A549 (cell line): ENCODE data around the gene RARA. TPM values are rescaled to one million over a fixed set of nuclear protein-coding genes. Genes with fewer than 3 reads are reported as not detected.

Experiments
- ATAC-seq, 2 experiments: fragments of 200-7000 bp in 1 of 2; fragments of >200 bp in 1 of 2; cut with Nextera tagmentation in 1 of 2; cut with Tn5 transposase in 1 of 2; 3 replicates each; pipeline versions ENCODE4 v1.8.0 to v1.9.1; 2018 to 2020; ENCODE audit warnings: mild to moderate bottlenecking in 1 of 2, moderate library complexity in 1 of 2
- CTCF ChIA-PET: fragments of 300-600 bp; sonication (Branson Sonifier 250); formaldehyde crosslinking; extraction: SDS; loops from one replicate; lab custom pipeline; 2021; ENCODE audit warnings: antibody characterized with exemption, inconsistent platforms; lab: Yijun Ruan, JAX
- POLR2A ChIA-PET: fragments of 350-600 bp; formaldehyde crosslinking; extraction: SDS; loops from one replicate; lab custom pipeline; 2021; ENCODE audit warnings: antibody characterized with exemption, inconsistent platforms; lab: Yijun Ruan, JAX
- DNase-seq, 2 experiments: peaks; one replicate each; pipeline versions ENCODE4 v3.0.0 to v3.0.0-alpha.2; 2011 to 2016; ENCODE audit warnings: low read depth in 1 of 2, low spot score in 1 of 2
- FAIRE-seq: peaks from 2 replicates; lab custom pipeline; 2011; peaks lifted over from hg19 to GRCh38; lab: Jason Lieb, UNC
- H3K27ac ChIP-seq, 2 experiments: fragments of >200 bp; sonication (Bioruptor Twin); formaldehyde crosslinking; 3 replicates each; pipeline ENCODE4 v1.5.1; 2016 to 2017
- H3K4me1 ChIP-seq: fragments of >200 bp; sonication (Bioruptor Twin); formaldehyde crosslinking; 3 replicates; pipeline ENCODE4 v1.6.1; 2016
- H3K4me2 ChIP-seq: fragments of >200 bp; sonication (Bioruptor Twin); formaldehyde crosslinking; 3 replicates; pipeline ENCODE4 v1.6.1; 2016
- H3K4me3 ChIP-seq: fragments of >200 bp; sonication (Bioruptor Twin); formaldehyde crosslinking; 3 replicates; pipeline ENCODE4 v1.5.1; 2016
- H3K9me3 ChIP-seq: fragments of >200 bp; sonication (Bioruptor Twin); formaldehyde crosslinking; 3 replicates; pipeline ENCODE4 v1.6.1; 2016
- CHD2 ChIP-seq: fragments of 150-350 bp; IDR thresholded peaks from 2 replicates; pipeline ENCODE4 v1.6.1; 2014; ENCODE audit warnings: low read length; ENCODE audit not compliant: partially characterized antibody
- CHD4 ChIP-seq: fragments of 200-600 bp; sonication (generic); IDR thresholded peaks from 2 replicates; pipeline ENCODE4 v1.6.1; 2016; ENCODE audit warnings: antibody characterized with exemption, mild to moderate bottlenecking, borderline replicate concordance
- ESRRA ChIP-seq: fragments of 150-350 bp; IDR thresholded peaks from 2 replicates; pipeline ENCODE4 v1.6.1; 2014; ENCODE audit warnings: mild to moderate bottlenecking, low read length, borderline replicate concordance
- HDAC2 ChIP-seq: fragments of 200-600 bp; sonication (generic); IDR thresholded peaks from 2 replicates; pipeline ENCODE4 v1.6.1; 2016
- HOXB13 ChIP-seq: fragments of 250-450 bp; sonication (Bioruptor Pico); IDR thresholded peaks from 2 replicates; pipeline ENCODE4 v1.5.0; 2020; ENCODE audit warnings: low read depth, mild to moderate bottlenecking, moderate library complexity
- JUNB ChIP-seq: fragments of >200 bp; sonication (Bioruptor Twin); formaldehyde crosslinking; IDR thresholded peaks from 2 replicates; pipeline ENCODE4 v1.6.1; 2016
- KDM5A ChIP-seq: fragments of 200-600 bp; sonication (generic); IDR thresholded peaks from 2 replicates; pipeline ENCODE4 v1.6.1; 2016; ENCODE audit warnings: antibody characterized with exemption, mild to moderate bottlenecking
- MAZ ChIP-seq: fragments of 150-350 bp; IDR thresholded peaks from 2 replicates; pipeline ENCODE4 v1.6.1; 2014; ENCODE audit warnings: antibody characterized with exemption, low read depth, low read length, borderline replicate concordance
- MYC ChIP-seq: IDR thresholded peaks from 2 replicates; pipeline ENCODE4 v1.6.1; 2012; ENCODE audit warnings: mild to moderate bottlenecking, inconsistent platforms, low read length, improper control_type of control experiment, borderline replicate concordance
- NFE2L2 ChIP-seq: fragments of 150-350 bp; conservative IDR thresholded peaks from 2 replicates; pipeline ENCODE4 v1.6.1; 2014; ENCODE audit warnings: low read length
- NR3C1 ChIP-seq: fragments of >200 bp; sonication (Bioruptor Twin); formaldehyde crosslinking; IDR thresholded peaks from 3 replicates; pipeline ENCODE4 v1.6.1; 2017
- RCOR1 ChIP-seq: fragments of 150-350 bp; IDR thresholded peaks from 2 replicates; pipeline ENCODE4 v1.6.1; 2014; ENCODE audit warnings: antibody characterized with exemption, low read length, low read depth
- SMC3 ChIP-seq: fragments of >200 bp; sonication (Bioruptor Twin); formaldehyde crosslinking; IDR thresholded peaks from 3 replicates; pipeline ENCODE4 v1.6.1; 2018; ENCODE audit warnings: inconsistent platforms
- TP53 ChIP-seq: fragments of 250-450 bp; sonication (Bioruptor Pico); IDR thresholded peaks from 2 replicates; pipeline ENCODE4 v1.5.0; 2021; ENCODE audit warnings: mild to moderate bottlenecking, moderate library complexity
- USF2 ChIP-seq: fragments of 450-650 bp; IDR thresholded peaks from 2 replicates; pipeline ENCODE4 v1.6.1; 2014; ENCODE audit warnings: antibody characterized with exemption
- WGBS: methylation state at CpG from one replicate; pipeline ENCODE4 v1.1.6; 2017; ENCODE audit errors: missing lambda C conversion rate; 5-methylcytosine and 5-hydroxymethylcytosine counted together
- polyA plus RNA-seq, 4 experiments: library from polyadenylated mRNA; depleted of rRNA in 3 of 4; stranded (reverse); fragments of >200 nt; fragmentation: RNase III in 1 of 4; extraction: RNeasy Plus Mini Kit Qiagen cat#74134 plus additional on column Dnase treatment in 1 of 4; gene quantifications; 2 replicates in 3 of 4; 3 replicates in 1 of 4; pipeline ENCODE4 v1.2.3, GENCODE V29; 2011 to 2017
- TF ChIP-seq, protein P1 (sequence below): fragments of >200 bp; sonication (Bioruptor Twin); formaldehyde crosslinking; IDR thresholded peaks from 3 replicates; pipeline ENCODE4 v1.5.1; 2016
- TF ChIP-seq, protein P2 (sequence below): IDR thresholded peaks from 2 replicates; pipeline ENCODE4 v1.6.1; 2012
- TF ChIP-seq, protein P3 (sequence below): fragments of 250-450 bp; sonication (Bioruptor Pico); IDR thresholded peaks from 2 replicates; pipeline ENCODE4 v1.5.0; 2021; ENCODE audit warnings: mild to moderate bottlenecking, moderate library complexity, borderline replicate concordance
- TF ChIP-seq, protein P4 (sequence below): fragments of 200-600 bp; sonication (generic); IDR thresholded peaks from 2 replicates; pipeline ENCODE4 v1.6.1; 2016; ENCODE audit warnings: antibody characterized with exemption, mild to moderate bottlenecking, moderate library complexity
- TF ChIP-seq, protein P5 (sequence below): IDR thresholded peaks from 2 replicates; pipeline ENCODE4 v1.6.1; 2012; ENCODE audit warnings: low read depth, borderline replicate concordance

Gene RARA
- polyA plus RNA-seq, 2 of the 4 experiments (the other 2 are of a cell fraction) = 8.6 to 17.2 TPM

DNA sequence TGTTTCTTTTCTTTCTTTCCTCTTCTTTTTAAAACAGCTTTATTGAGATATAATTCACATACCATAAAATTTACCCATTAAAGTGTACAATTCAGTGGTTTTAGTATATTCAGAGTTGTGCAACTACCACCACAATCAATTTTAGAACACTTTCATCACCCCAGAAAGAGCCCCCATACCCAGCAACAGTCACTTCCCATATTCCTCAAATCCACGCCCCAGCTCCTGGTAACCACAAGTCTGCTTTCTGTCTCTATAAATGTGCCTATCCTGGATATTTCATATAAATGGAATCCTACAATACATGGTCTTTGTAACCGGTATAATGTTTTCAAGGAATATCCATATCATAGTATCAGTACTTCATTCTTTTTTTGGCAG lies 19.4 kb downstream of the RARA start:
- POLR2A ChIA-PET = no interaction called here
- H3K27ac ChIP-seq = peak overlapping the region in 1 of 2 experiments; percentile 61; a peak in 2 of 6 replicates
- ATAC-seq (no peak), FAIRE-seq (no peak), DNase-seq (no peak)
- peaks cover 93% of the 10 kb centered on the region for H3K4me1 ChIP-seq
- WGBS = 96% methylated on average over 2 of the region's 2 CpGs
- CTCF ChIA-PET = interaction anchor here (1.4 to 50.4 kb wide), 5 partner anchors 10 to 127 kb away, joined by 4 to 2395 read pairs (median 7); partner anchors contain the start of genes CDC6, GJD3 and RARA
- no peak overlapping the region for H3K4me3 ChIP-seq
- H3K4me2 ChIP-seq = no peak overlapping the region
- H3K9me3 ChIP-seq = no peaks in the 10 kb centered on the region
- TF ChIP-seq KDM5A (no peak), USF2 (no peak), CHD2 (no peak), TP53 (CRISPR knock-in tag) (no peak), CHD4 (no peak), RCOR1 (no peak), NR3C1 (no peak)
- TF ChIP-seq, protein P1, sequence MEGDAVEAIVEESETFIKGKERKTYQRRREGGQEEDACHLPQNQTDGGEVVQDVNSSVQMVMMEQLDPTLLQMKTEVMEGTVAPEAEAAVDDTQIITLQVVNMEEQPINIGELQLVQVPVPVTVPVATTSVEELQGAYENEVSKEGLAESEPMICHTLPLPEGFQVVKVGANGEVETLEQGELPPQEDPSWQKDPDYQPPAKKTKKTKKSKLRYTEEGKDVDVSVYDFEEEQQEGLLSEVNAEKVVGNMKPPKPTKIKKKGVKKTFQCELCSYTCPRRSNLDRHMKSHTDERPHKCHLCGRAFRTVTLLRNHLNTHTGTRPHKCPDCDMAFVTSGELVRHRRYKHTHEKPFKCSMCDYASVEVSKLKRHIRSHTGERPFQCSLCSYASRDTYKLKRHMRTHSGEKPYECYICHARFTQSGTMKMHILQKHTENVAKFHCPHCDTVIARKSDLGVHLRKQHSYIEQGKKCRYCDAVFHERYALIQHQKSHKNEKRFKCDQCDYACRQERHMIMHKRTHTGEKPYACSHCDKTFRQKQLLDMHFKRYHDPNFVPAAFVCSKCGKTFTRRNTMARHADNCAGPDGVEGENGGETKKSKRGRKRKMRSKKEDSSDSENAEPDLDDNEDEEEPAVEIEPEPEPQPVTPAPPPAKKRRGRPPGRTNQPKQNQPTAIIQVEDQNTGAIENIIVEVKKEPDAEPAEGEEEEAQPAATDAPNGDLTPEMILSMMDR = no peak

DNA sequence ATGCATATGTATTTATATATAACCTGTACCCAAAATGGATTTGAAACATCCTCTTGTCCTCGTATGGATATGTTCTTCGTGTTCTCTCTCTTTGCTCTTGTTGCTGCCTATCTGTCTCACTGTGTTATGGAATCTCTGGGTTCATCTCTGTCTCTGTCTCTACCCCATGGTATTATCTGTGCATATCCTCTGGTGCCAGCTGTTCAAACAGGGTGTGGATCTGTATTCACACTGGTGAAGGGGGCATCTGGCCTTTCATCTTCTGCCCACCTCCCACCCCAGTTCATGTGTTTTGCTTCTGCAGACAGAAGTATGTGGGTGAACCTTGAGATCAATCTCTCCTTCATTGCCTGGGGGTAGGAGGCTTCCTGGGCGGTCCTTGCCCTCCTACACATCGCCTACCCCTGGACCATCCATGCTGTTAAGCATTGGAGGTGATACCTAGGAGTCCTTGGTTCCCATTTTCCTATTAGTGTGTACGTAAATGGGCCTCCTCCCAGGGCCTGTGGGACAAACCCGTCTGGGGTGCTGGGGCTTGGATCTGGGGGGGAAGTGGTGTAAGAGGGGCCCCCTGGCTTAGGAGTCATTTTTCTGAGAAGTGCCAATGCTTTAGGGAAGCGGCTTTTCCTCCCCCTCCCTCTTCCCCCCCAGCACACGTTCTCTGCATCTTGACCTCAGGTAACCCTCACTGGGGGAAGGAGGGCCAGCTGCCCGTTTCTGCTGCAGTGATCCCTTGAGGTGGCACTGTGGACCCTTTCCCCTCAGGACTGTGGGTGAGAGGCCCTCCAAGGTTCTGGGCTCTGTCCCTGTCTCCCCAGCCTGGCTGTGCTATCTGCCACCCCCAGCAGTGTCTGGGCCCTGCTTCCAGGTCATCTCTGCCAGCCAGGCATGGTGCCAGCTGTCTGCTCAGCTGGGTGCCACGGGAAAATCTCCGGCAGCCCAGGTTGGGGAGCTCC lies 21.1 kb downstream of the RARA start:
- H3K27ac ChIP-seq = peak overlapping the region; percentile 74 to 82
- FAIRE-seq (no peak), DNase-seq (no peak), ATAC-seq (no peak)
- WGBS = 39% methylated on average over 10 of the region's 11 CpGs
- peak overlapping the region; percentile 75 for H3K4me2 ChIP-seq
- H3K4me3 ChIP-seq = peak overlapping the region; percentile 2; the same call in 1 of the 3 replicates
- CTCF ChIA-PET = interaction anchor here (0.8 to 50.4 kb wide), 5 partner anchors 11 to 130 kb away, joined by 3 to 2395 read pairs (median 7); partner anchors contain the start of genes CDC6, GJD3 and RARA
- no peaks in the 10 kb centered on the region for H3K9me3 ChIP-seq
- POLR2A ChIA-PET = interaction anchor here (0.8 to 1.7 kb wide), 3 partner anchors 10 to 1359 kb away, joined by 3 to 8 read pairs (median 3); partner anchors contain the start of gene EIF1
- peaks cover 93% of the 10 kb centered on the region for H3K4me1 ChIP-seq
- no peak for TF ChIP-seq MYC
- TF ChIP-seq, protein P2, sequence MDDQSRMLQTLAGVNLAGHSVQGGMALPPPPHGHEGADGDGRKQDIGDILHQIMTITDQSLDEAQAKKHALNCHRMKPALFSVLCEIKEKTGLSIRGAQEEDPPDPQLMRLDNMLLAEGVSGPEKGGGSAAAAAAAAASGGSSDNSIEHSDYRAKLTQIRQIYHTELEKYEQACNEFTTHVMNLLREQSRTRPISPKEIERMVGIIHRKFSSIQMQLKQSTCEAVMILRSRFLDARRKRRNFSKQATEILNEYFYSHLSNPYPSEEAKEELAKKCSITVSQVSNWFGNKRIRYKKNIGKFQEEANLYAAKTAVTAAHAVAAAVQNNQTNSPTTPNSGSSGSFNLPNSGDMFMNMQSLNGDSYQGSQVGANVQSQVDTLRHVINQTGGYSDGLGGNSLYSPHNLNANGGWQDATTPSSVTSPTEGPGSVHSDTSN = no peak
- no peak for TF ChIP-seq HDAC2
- TF ChIP-seq KDM5A = no peak
- TF ChIP-seq SMC3 = no peak
- TF ChIP-seq CHD2 = no peak

DNA sequence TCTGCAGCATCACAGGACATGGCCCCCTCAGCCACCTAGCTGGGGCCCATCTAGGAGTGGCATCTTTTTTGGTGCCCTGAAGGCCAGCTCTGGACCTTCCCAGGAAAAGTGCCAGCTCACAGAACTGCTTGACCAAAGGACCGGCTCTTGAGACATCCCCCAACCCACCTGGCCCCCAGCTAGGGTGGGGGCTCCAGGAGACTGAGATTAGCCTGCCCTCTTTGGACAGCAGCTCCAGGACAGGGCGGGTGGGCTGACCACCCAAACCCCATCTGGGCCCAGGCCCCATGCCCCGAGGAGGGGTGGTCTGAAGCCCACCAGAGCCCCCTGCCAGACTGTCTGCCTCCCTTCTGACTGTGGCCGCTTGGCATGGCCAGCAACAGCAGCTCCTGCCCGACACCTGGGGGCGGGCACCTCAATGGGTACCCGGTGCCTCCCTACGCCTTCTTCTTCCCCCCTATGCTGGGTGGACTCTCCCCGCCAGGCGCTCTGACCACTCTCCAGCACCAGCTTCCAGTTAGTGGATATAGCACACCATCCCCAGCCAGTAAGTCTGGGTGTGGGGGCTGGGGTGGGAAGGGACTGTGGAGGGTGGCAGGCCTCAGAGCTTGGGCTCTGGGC lies 22.0 kb downstream of the RARA start:
- WGBS = 86% methylated on average over 10 of the region's 10 CpGs
- Histone ChIP-seq H3K9me3 (no peaks in the 10 kb centered on the region), H3K4me2 (peak overlapping the region; percentile 75), H3K4me3 (peak overlapping the region; percentile 12; the same call in 1 of the 3 replicates), H3K27ac (peak overlapping the region; percentile 74 to 82), H3K4me1 (peaks cover 93% of the 10 kb centered on the region)
- no peak for DNase-seq
- FAIRE-seq = no peak
- CTCF ChIA-PET = interaction anchor here (0.8 to 50.4 kb wide), 5 partner anchors 12 to 131 kb away, joined by 3 to 2395 read pairs (median 7); partner anchors contain the start of genes CDC6, GJD3 and RARA
- ATAC-seq = no peak
- POLR2A ChIA-PET = interaction anchor here (0.6 to 1.7 kb wide), 4 partner anchors 11 to 1358 kb away, joined by 3 to 8 read pairs (median 3); partner anchors contain the start of gene EIF1
- TF ChIP-seq JUNB (no peak), HOXB13 (CRISPR knock-in tag) (no peak), MAZ (no peak), NFE2L2 (no peak), ESRRA (no peak)
- TF ChIP-seq, protein P3, sequence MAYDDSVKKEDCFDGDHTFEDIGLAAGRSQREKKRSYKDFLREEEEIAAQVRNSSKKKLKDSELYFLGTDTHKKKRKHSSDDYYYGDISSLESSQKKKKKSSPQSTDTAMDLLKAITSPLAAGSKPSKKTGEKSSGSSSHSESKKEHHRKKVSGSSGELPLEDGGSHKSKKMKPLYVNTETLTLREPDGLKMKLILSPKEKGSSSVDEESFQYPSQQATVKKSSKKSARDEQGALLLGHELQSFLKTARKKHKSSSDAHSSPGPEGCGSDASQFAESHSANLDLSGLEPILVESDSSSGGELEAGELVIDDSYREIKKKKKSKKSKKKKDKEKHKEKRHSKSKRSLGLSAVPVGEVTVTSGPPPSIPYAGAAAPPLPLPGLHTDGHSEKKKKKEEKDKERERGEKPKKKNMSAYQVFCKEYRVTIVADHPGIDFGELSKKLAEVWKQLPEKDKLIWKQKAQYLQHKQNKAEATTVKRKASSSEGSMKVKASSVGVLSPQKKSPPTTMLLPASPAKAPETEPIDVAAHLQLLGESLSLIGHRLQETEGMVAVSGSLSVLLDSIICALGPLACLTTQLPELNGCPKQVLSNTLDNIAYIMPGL (CRISPR knock-in tag) = no peak
- TF ChIP-seq, protein P4, sequence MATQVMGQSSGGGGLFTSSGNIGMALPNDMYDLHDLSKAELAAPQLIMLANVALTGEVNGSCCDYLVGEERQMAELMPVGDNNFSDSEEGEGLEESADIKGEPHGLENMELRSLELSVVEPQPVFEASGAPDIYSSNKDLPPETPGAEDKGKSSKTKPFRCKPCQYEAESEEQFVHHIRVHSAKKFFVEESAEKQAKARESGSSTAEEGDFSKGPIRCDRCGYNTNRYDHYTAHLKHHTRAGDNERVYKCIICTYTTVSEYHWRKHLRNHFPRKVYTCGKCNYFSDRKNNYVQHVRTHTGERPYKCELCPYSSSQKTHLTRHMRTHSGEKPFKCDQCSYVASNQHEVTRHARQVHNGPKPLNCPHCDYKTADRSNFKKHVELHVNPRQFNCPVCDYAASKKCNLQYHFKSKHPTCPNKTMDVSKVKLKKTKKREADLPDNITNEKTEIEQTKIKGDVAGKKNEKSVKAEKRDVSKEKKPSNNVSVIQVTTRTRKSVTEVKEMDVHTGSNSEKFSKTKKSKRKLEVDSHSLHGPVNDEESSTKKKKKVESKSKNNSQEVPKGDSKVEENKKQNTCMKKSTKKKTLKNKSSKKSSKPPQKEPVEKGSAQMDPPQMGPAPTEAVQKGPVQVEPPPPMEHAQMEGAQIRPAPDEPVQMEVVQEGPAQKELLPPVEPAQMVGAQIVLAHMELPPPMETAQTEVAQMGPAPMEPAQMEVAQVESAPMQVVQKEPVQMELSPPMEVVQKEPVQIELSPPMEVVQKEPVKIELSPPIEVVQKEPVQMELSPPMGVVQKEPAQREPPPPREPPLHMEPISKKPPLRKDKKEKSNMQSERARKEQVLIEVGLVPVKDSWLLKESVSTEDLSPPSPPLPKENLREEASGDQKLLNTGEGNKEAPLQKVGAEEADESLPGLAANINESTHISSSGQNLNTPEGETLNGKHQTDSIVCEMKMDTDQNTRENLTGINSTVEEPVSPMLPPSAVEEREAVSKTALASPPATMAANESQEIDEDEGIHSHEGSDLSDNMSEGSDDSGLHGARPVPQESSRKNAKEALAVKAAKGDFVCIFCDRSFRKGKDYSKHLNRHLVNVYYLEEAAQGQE = no peak
- TF ChIP-seq, protein P5, sequence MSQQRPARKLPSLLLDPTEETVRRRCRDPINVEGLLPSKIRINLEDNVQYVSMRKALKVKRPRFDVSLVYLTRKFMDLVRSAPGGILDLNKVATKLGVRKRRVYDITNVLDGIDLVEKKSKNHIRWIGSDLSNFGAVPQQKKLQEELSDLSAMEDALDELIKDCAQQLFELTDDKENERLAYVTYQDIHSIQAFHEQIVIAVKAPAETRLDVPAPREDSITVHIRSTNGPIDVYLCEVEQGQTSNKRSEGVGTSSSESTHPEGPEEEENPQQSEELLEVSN = no peak
